Effector CD4-positive, alpha-beta T cell (primary cell): Measurements from ENCODE around the gene PABPN1L.

Experiments
- DNase-seq: peaks from one replicate; pipeline ENCODE4 v3.0.0-alpha.2; 2020

PABPN1L gene

GRCh38 chr16:88867581-88868246 is 1.3 kb upstream of the PABPN1L start:
- DNase-seq: no peak

GRCh38 chr16:88865742-88866141 is 718 bp downstream of the PABPN1L start:
- no peak for DNase-seq

- DNase-seq: no peak
Measured at GRCh38 chr16:88865310-88865709, 1.1 kb downstream of the PABPN1L start.

- no peak for DNase-seq
Measured at GRCh38 chr16:88864521-88864920, 1.9 kb downstream of the PABPN1L start.

- no peak for DNase-seq
Measured at GRCh38 chr16:88864099-88864498, 2.4 kb downstream of the PABPN1L start.

GRCh38 chr16:88863426-88863825 is 3.0 kb downstream of the PABPN1L start:
- no peak for DNase-seq

GRCh38 chr16:88862968-88863367 is 3.5 kb downstream of the PABPN1L start:
- DNase-seq: no peak

GRCh38 chr16:88861359-88861758 is 5.1 kb downstream of the PABPN1L start:
- no peak for DNase-seq

- no peak for DNase-seq
Measured at GRCh38 chr16:88859381-88860091, 6.9 kb downstream of the PABPN1L start.

- peak; percentile 68 for DNase-seq
Measured at GRCh38 chr16:88857728-88858339, 8.6 kb downstream of the PABPN1L start.

GRCh38 chr16:88856828-88857727 is 9.4 kb downstream of the PABPN1L start, which contains the start of the genes GALNS and TRAPPC2L:
GALNS (minus strand) TSS chr16:88856947; CDS start chr16:88856877, 70 bp downstream.
TRAPPC2L (plus strand) TSS chr16:88857127; CDS start chr16:88857151, 24 bp downstream.
- peak; percentile 98 for DNase-seq

GRCh38 chr16:88856122-88856827 is 10.2 kb downstream of the PABPN1L start:
- DNase-seq: no peak

- no peak for DNase-seq
Measured at GRCh38 chr16:88855736-88856121, 10.7 kb downstream of the PABPN1L start.

GRCh38 chr16:88855176-88855575 is 11.3 kb downstream of the PABPN1L start:
- no peak for DNase-seq

GRCh38 chr16:88854306-88855111 is 12.0 kb downstream of the PABPN1L start:
- DNase-seq: no peak

GRCh38 chr16:88853325-88853941 is 13.0 kb downstream of the PABPN1L start:
- no peak for DNase-seq

- no peak for DNase-seq
Measured at GRCh38 chr16:88851616-88852015, 14.8 kb downstream of the PABPN1L start.

GRCh38 chr16:88850531-88851199 is 15.8 kb downstream of the PABPN1L start:
- no peak for DNase-seq

- no peak for DNase-seq
Measured at GRCh38 chr16:88848557-88848956, 17.9 kb downstream of the PABPN1L start.

- no peak for DNase-seq
Measured at GRCh38 chr16:88847654-88848053, 18.8 kb downstream of the PABPN1L start.
